ENCODE data around the gene DZIP1L.

- TF ChIP-seq POLR2A (IDR thresholded peaks at IDR 0.05) (no peak), POLR2AphosphoS5 (IDR thresholded peaks at IDR 0.05) (no peak)
- TF ChIP-seq, protein P1, sequence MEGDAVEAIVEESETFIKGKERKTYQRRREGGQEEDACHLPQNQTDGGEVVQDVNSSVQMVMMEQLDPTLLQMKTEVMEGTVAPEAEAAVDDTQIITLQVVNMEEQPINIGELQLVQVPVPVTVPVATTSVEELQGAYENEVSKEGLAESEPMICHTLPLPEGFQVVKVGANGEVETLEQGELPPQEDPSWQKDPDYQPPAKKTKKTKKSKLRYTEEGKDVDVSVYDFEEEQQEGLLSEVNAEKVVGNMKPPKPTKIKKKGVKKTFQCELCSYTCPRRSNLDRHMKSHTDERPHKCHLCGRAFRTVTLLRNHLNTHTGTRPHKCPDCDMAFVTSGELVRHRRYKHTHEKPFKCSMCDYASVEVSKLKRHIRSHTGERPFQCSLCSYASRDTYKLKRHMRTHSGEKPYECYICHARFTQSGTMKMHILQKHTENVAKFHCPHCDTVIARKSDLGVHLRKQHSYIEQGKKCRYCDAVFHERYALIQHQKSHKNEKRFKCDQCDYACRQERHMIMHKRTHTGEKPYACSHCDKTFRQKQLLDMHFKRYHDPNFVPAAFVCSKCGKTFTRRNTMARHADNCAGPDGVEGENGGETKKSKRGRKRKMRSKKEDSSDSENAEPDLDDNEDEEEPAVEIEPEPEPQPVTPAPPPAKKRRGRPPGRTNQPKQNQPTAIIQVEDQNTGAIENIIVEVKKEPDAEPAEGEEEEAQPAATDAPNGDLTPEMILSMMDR (IDR thresholded peaks at IDR 0.05) = no peak
Measured at GRCh38 chr3:138114431-138114918, 933 bp downstream of the DZIP1L start.
